ENCODE data around the gene PPFIBP1. TPM values are rescaled to one million over a fixed set of nuclear protein-coding genes. Genes with fewer than 3 reads are reported as not detected.
A peak's percentile ranks its signal among the peaks of the same experiment; 100 is the strongest.

PPFIBP1 gene
- 68.9 TPM for total RNA-seq (ENCODE audit: insufficient read depth, low replicate concordance)

DNA sequence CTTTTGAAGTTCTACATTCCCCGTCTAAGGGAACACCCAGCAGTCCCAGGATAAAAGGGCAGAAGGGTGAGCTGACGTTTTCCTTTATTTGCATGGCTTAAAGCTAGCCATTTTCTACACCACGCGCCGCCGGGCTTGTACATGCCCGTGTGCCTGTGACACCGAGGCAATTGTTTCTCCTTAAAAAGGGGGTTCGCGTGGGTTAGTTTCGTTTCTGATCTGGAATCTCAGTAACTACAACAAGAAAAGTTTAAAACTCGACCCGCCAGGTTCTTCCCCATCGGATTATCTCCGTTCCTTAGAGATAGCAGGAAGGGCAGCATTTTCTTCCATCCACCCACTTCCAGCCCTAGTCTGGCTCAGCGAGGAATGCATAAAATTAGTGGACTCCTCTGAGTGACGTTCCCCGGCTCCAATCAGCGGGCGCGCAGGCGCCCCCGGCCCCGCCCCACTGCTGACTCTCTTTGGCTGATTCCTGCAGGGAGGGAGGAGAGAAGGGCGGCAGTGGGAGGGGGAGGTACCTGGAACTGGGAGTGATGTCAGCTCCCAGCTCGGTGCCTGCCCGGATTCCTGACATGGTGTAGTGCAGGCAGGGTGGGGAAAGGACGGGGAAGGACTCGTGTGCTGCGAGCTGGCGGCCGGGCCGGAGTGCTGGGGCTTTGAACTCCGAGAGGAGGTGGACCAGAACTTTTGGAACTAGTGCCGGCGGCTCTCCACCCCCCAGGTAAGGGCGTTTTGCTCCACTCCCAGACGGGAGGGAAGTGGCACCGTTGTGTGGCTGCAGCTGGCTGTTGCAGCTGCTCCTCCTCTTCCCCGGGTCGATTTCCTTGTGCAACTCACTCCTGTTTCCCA lies at the start of gene PPFIBP1:
PPFIBP1 (plus strand) TSS at position 565 of the 852 bp plus-strand sequence. CDS start 109,191 bp downstream, outside the sequence.
- DNase-seq (ENCODE audit: low spot score), result peak; percentile 99

- DNase-seq (ENCODE audit: low spot score), result peak; percentile 13
Measured at GRCh38 chr12:27474344-27474743, 49.7 kb upstream of the PPFIBP1 start.

DNA sequence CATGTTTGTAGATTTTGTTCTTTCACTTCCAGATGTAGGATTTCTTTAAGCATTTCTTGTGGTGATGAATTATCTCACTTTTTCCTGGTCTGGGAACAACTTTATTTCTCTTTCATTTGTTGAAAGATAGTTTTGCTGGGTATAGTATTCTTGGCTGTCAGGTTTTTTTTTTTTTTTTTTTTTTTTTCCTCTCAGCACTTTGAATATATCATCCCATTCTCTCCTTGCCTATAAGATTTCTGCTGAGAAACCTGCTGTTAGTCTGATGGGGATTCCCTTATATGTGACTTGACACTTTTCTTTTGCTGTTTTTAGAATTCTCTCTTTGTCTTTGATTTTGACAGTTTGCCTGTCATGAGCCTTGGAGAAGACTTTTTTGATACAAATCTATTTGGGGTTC lies 47.0 kb upstream of the PPFIBP1 start:
- DNase-seq (ENCODE audit: low spot score), result no peak

- no peak for DNase-seq (ENCODE audit: low spot score)
Measured at GRCh38 chr12:27478949-27479348, 45.1 kb upstream of the PPFIBP1 start.

DNA sequence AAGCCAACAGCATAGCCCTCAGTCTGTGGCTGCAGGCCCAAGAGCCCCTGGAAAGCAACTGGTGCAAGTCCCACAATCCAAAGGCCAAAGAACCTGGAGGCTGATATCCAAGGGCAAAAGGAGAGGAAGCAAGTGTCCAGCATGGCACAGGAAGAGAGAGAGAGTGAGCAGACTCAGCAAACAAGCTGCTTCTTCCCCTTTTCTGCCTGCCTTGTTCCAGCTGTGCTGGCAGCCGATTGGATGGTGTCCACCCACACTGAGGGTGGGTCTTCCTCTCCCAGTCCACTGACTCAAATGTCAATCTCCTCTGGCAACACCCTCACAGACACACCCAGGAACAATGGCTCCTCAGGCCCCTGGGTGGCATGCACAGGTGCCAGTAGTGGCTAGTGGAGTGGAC lies 44.0 kb upstream of the PPFIBP1 start:
- no peak for DNase-seq (ENCODE audit: low spot score)

DNA sequence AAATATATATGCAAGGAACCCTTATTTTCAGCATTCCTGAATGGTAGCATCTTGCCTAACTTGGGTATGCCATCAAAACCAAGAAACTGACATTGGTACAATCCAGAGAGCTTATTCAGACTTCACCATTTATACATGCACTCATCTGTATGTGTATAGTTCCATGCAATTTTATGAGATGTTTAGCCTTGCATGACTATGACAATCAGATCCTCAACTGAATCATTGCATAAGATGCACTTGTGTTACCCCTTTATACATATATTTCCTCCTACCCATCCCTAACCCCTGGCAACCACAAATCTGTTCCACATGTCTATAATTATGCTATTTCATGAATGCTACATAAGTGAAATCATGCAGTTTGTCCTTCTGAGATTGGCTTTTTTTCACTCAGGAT lies 37.0 kb upstream of the PPFIBP1 start:
- DNase-seq (ENCODE audit: low spot score), result no peak

GRCh38 chr12:27488479-27488878 lies 35.5 kb upstream of the PPFIBP1 start:
- DNase-seq (ENCODE audit: low spot score), result no peak

- DNase-seq (ENCODE audit: low spot score), result no peak
Measured at GRCh38 chr12:27491226-27491625, 32.8 kb upstream of the PPFIBP1 start.

GRCh38 chr12:27493260-27493940 lies 30.6 kb upstream of the PPFIBP1 start:
- peak; percentile 46 for DNase-seq (ENCODE audit: low spot score)

- no peak for DNase-seq (ENCODE audit: low spot score)
Measured at GRCh38 chr12:27497446-27497845, 26.6 kb upstream of the PPFIBP1 start.

DNA sequence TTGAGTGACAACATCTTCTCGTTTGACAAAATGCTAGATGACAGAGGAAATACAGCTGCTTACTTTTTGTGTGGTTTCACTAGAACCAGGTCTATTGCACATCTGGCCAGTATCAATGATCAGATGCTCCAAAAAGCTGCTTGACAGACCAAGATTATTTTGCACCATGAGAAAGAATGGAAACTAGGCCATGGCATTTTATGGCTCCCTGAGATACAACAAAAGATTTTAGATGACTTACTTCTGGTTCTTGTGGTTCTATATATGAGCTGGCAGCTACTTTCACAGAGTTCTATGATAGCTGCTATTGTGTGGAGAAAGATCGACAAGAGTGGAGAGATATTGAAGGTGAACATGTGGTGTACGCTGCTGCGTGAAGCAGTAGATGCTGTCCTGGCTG lies 25.9 kb upstream of the PPFIBP1 start:
- no peak for DNase-seq (ENCODE audit: low spot score)

DNA sequence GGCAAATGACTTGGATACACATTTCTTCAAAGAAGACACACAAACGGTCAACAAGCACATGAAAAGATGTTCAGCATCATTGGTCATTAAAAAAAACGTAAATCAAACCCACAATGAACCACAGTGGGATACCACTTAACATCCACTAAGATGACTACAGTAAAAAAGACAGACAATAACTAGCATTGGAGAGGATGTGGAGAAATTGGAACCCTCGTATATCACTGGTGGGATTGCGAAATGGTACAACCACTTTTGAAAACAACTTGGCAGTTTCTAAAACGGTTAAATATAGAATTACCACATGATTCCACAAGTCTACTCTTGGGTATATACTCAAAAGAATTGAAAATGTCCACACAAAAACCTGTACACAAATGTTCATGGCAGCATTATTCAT lies 25.2 kb upstream of the PPFIBP1 start:
- DNase-seq (ENCODE audit: low spot score), result no peak

GRCh38 chr12:27499377-27499776 lies 24.6 kb upstream of the PPFIBP1 start:
- DNase-seq (ENCODE audit: low spot score), result no peak

DNA sequence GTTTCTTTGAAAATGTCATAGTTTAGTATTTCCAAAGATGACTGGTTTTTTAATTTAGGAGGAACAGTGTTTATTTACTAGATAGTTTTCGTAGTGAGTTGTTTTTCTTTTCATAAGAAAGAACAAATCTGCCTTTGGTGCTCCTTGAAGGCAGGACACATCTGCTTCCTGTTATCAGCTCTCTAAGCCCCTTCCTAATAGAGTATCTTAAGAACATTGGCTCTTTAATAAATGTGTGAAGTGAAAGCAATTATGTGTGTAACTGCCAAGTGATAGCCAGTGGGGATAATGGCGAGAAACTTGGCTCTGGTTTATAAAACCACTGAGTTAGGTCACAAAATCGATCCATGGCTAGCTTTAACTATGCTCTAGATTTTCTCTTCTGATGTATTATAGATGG lies 23.5 kb upstream of the PPFIBP1 start:
- DNase-seq (ENCODE audit: low spot score), result no peak

- no peak for DNase-seq (ENCODE audit: low spot score)
Measured at GRCh38 chr12:27502021-27502435, 22.0 kb upstream of the PPFIBP1 start.

GRCh38 chr12:27504507-27504906 lies 19.5 kb upstream of the PPFIBP1 start:
- no peak for DNase-seq (ENCODE audit: low spot score)

DNA sequence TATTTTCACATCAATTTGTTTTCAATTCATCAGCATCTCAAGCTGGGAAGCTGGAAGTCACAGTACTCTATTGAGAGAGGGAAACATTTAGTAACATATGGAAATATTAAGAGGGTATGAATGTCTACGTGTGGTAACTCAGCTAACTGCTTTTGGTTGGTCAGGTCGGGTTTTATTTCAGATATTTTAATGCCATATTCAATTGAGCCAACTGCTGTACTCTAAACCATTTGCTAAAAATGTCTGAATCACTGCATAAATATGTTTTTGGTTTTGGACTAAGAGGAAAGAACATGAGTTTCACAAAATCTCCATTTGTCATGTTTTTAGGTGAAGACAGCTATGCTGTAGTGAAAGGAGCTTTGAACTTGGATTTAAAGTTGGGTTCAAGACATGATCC lies 18.9 kb upstream of the PPFIBP1 start:
- DNase-seq (ENCODE audit: low spot score), result no peak

DNA sequence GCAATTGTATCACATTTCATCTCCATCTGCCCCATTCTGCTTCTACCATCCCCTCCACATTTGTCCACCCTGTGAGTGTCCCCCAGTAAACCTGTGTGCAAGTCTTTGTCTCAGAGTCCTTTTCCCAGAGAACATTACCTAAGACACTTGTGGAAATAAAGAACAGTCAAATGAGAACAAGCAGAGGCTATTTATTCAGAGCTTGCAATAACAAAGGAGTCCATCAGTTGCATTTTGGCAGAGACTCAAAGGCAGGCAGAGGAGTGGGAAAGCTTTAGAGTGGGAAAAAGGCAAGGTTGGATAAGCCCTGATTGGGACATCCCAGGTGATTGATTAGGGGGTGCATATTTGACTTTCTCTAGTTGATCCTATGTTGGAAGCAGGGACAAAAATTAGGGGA lies 18.2 kb upstream of the PPFIBP1 start:
- no peak for DNase-seq (ENCODE audit: low spot score)

DNA sequence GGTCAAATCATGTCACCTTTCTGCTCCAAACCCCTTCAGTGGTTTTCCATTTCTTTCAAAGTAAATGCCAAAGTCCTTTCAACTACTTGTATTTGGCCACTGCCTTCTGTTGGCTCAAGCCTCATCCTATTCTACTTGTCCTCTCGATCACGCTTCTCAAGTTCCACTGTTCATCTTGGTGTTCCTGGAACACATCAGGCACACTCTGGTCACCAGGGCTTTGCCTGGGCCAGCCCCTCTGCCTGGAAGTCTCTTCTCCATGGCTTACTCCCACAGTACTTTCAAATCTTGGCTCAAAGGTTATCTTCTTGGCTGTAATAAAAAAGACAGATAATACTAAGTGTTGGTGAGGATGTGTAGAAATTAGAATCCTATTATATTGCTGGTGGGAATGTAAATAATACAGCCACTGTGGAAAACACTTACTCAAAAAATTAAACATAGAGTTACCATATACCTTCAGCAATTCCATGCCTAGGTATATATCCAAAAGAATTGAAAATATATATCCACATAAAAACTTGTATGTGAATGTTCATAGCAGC lies 17.3 kb upstream of the PPFIBP1 start:
- no peak for DNase-seq (ENCODE audit: low spot score)

GRCh38 chr12:27508736-27509431 lies 15.1 kb upstream of the PPFIBP1 start:
- DNase-seq (ENCODE audit: low spot score), result no peak

DNA sequence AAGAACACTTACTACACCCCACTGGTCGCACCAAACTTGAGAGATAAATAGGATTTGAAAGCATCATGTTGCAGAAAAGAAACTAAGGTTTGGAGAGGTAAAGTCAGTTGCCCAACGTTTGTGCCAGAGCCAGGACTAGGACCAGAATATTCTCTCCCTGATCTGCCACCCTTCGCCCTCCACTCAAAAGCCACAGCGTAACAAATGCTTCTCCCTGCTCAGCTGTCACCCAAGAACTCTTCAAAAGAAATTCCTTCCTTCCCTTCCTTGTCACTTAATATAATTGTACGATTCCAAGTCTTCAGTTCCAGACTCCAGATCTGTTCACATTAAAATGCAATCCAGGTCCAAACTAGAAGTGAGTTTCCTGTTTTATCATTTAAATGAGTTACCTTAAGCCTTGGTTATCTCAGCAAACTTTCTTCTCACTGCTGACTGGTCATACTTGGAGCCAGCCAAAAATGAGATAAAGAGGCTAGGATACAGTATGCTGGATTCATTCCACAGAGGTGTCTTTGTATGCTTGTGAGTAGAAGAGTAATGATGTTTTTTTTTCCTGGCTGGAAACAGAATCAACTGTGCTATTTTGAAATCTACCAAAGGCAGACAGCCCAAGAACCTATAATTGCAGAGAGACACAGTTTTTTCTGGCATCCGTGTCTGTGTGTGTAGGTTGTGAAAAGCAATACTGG lies 12.8 kb upstream of the PPFIBP1 start:
- DNase-seq (ENCODE audit: low spot score), result peak; percentile 84

DNA sequence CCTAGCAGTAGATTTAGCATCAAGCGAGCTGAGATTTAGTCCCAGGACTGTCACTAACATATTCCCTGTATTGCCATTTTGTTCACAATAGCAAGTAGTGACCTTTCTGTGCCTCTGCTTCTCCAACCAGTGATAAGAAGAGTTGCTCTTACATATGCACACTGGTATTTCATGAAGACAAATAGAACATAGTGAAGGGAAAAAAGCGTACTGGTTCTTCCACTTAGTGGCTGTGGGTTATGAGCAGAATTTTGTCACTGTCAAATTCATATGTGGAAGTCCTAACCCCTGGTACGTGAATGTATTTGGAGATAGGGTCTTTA lies 12.3 kb upstream of the PPFIBP1 start:
- DNase-seq (ENCODE audit: low spot score), result no peak
